HG03025 (cell line): ENCODE measurements around the gene NOP9.

Source experiments
- ATAC-seq: cut with Tn5 transposase; IDR thresholded peaks from one replicate; pipeline ENCODE4 v1.9.1; 2021; ENCODE audit warnings: mild to moderate bottlenecking, moderate library complexity; ENCODE audit not compliant: unreplicated experiment, low FRiP score

Gene NOP9

DNA sequence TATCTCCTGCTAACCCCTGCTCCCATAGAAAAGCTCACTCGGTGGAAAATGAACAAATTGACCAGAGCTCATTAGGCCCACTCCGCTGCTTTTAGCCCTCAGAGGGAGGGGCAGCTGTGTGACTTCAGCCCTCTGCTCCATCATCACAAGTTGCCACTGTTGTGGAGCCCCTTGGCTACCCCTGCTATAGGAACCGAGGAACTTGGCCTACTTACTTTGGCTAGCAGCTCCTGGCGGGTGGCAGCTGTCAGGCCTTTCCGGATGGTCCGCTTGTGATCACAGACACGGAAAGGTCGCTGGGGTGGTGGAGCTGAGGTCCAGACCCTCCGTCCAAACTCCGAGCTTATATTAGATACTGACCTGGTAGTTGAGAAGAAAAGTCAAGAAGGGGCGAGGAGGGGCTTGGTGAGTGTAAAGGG lies 7.5 kb downstream of the NOP9 start:
- no peak for ATAC-seq

- no peak for ATAC-seq
Measured at GRCh38 chr14:24307575-24308341, 8.1 kb downstream of the NOP9 start, which contains the start of gene CIDEB. Gene CIDEB, minus strand, starts transcription at chr14:24307977. Its CDS starts 119 bp downstream, at chr14:24307858.

DNA sequence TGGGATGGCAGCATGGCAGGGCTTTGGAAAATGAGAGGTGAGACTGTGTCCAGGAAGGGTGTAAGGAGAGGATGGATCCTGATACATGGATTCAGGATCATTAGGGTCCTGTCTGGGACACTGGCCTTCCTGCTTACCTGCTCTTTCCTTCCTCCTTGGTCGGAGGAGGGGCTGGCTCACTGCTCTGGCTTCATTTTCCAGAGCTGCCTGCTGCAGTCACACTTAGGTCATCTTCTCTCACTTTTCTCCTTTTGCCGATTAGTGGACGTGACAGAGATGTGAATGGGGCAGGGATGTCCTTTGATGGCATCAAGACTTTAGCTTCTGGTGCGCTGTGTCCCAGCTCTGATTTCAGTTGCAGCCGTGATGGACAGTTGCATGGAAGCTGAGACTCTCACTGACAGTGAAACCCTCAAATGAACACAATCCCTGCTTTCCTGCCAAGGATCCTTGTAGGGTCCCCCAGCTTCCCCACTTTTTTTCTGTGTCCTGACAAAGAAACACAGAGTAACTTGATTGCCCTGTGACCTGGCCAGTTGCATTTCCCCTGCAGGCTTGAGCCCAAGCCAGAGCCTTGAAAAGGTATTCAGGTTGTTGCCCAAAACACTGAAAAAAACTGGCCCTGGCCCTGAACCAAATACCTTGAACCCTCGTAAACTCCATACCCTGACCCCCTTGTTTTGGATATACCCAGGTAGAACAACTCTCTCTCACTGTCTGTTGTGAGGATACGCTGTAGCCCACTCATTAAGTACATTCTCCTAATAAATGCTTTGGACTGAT lies 8.9 kb downstream of the NOP9 start:
- no peak for ATAC-seq

DNA sequence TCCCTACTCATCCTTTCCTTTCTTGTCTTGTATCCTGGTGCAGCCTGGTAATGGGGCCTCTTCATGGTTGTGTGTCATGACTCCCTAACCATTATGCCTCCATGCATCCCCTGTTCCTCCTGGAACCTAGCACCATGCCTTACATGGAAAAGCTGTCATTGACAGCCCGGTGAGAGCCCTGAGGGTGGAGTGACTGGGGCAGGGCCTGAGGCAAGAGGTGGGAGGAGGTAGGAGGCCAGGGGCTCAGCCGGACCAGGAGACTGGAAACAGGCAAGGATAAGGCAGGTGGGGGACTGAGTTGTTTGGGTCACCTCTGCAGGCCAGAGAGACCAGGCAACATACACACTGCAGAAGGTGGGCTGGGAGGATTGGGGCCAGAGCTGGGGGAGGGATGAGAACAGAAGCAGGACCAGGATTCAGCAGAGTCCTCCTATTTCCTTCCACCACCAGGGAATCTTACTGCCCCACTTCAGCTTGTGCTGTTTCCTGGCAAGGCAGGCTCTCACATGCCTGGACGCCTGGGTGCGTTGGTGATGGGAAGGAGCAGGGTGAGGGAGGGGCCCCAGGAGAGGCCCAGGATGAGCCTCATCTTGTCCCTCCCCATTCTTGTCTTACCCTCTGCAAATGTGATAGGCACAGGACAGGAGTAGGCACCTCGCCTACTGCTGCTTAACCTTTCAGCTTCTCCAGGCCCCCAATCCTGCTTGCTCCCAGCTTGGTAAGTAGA lies 10.1 kb downstream of the NOP9 start, which contains the start of gene LTB4R2:
TSS of gene LTB4R2 (plus strand) at position 603 of the 727 bp plus-strand sequence. CDS start 525 bp downstream, outside the sequence.
- no peak for ATAC-seq

- ATAC-seq: no peak
Measured at GRCh38 chr14:24310265-24310645, 10.6 kb downstream of the NOP9 start.

GRCh38 chr14:24310646-24311604 lies 11.3 kb downstream of the NOP9 start, which contains the start of gene LTB4R:
Gene LTB4R, plus strand, starts transcription at chr14:24311502. Its CDS starts 4,150 bp downstream, at chr14:24315652.
- ATAC-seq: peak; percentile 59

DNA sequence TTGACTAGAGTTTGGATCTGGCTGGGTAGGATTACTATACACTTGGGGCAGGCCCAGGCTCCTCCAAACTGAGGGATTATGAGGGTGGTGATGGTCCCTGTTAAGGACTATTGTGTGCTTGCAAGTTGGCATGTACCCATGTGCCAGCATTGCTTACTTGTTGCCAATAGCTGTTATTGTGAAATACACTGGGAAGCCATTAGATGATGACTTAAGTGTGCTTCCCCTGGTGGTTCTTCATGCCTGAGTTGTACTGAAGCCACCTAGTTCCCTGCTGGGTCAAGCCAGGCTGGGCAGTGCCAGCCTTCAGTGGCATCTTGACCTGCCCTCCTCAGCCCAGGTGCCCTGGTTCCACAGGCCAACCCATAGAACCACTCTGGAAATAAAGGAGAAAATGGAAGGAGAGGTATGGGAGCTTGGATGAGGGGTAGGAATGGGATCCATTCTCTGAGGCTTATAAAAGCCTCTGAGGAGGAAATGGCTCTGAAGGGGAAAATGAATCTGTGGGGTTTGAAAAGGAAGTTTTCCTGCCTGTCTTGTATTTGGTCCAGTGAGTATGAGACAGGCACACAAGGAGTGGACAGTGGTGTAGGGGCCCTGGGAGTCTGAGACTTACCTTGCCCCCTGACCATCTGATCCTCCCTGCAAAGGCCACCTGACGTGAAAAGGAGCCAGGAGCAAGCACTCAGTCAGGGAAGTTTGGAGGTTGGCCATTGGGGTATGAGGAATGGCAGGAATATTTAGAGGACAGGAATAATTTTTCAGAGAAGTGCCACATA lies 12.4 kb downstream of the NOP9 start:
- no peak for ATAC-seq

GRCh38 chr14:24312736-24313507 lies 13.3 kb downstream of the NOP9 start:
- ATAC-seq: no peak

- ATAC-seq: no peak
Measured at GRCh38 chr14:24313913-24314312, 14.3 kb downstream of the NOP9 start.

- ATAC-seq: no peak
Measured at GRCh38 chr14:24314377-24315193, 14.9 kb downstream of the NOP9 start.

GRCh38 chr14:24315243-24315806 lies 15.7 kb downstream of the NOP9 start:
- ATAC-seq: no peak

DNA sequence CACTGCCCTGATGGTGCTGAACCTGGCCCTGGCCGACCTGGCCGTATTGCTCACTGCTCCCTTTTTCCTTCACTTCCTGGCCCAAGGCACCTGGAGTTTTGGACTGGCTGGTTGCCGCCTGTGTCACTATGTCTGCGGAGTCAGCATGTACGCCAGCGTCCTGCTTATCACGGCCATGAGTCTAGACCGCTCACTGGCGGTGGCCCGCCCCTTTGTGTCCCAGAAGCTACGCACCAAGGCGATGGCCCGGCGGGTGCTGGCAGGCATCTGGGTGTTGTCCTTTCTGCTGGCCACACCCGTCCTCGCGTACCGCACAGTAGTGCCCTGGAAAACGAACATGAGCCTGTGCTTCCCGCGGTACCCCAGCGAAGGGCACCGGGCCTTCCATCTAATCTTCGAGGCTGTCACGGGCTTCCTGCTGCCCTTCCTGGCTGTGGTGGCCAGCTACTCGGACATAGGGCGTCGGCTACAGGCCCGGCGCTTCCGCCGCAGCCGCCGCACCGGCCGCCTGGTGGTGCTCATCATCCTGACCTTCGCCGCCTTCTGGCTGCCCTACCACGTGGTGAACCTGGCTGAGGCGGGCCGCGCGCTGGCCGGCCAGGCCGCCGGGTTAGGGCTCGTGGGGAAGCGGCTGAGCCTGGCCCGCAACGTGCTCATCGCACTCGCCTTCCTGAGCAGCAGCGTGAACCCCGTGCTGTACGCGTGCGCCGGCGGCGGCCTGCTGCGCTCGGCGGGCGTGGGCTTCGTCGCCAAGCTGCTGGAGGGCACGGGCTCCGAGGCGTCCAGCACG lies 16.4 kb downstream of the NOP9 start:
- no peak for ATAC-seq

- no peak for ATAC-seq
Measured at GRCh38 chr14:24316597-24316950, 16.9 kb downstream of the NOP9 start.

GRCh38 chr14:24317141-24317928 lies 17.7 kb downstream of the NOP9 start:
- ATAC-seq: no peak

DNA sequence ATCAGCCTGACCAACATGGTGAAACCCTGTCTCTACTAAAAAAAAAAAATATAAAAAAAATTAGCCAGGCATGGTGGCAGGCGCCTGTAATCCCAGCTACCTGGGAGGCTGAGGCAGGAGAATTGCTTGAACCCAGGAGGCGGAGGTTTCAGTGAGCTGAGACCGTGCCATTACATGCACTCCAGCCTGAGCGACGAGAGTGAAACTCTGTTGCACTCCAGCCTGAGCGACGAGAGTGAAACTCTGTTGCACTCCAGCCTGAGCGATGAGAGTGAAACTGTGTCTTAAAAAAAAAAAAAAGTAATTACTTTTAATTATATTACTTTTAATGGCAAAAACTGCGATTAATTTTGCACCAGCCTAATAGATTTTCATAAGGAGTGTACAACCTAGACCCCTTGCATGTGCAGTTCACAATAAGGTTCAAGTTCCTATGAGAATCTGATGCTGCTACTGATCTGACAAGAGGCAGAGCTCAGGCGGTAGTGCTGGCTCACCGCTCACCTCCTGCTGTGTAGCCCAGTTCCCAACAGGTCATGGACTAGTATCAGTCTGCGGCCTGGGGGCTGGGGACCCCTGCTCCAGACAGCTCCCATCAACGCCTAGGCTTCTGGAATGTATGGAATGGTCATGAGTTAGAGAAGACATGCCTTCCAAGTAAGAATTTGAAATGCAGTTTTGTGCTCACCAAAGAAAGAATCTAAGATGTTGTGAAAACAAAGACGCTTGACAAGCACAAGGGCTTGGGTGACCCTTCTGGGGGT lies 21.7 kb downstream of the NOP9 start:
- ATAC-seq: no peak
